Spleen (tissue), 11 donors: Measurements from ENCODE around the gene EYS. TPM values are rescaled to one million over a fixed set of nuclear protein-coding genes. Genes with fewer than 3 reads are reported as not detected.

Experiments
- DNase-seq: peaks from one replicate; pipeline ENCODE4 v3.0.0-alpha.2; 2020
- H3K27ac ChIP-seq, 8 donors: fragments of 200-600 bp; sonication (generic) in 7 of 8; 1 replicate in 4 of 8; 2 replicates in 4 of 8; pipeline versions ENCODE4 v1.5.0 to v1.8.0; 2016 to 2021; ENCODE audit warnings: inconsistent platforms in 4 of 8, mild to moderate bottlenecking in 4 of 8, moderate library complexity in 1 of 8
- H3K27me3 ChIP-seq, 7 donors: fragments of 200-600 bp; sonication (generic) in 6 of 7; replicated peaks in 1 of 7; 1 replicate in 4 of 7; 2 replicates in 3 of 7; pipeline versions ENCODE4 v1.5.0 to v1.8.0; 2016 to 2021; ENCODE audit warnings: inconsistent platforms in 3 of 7, mild to moderate bottlenecking in 1 of 7
- H3K36me3 ChIP-seq, 6 donors: fragments of 200-600 bp; sonication (generic) in 5 of 6; 1 replicate in 4 of 6; 2 replicates in 2 of 6; pipeline versions ENCODE4 v1.5.0 to v1.8.0; 2016 to 2021; ENCODE audit warnings: inconsistent platforms in 2 of 6
- H3K4me1 ChIP-seq, 6 donors: fragments of 200-600 bp; sonication (generic) in 5 of 6; 1 replicate in 3 of 6; 2 replicates in 3 of 6; pipeline versions ENCODE4 v1.5.0 to v1.8.0; 2016 to 2021; ENCODE audit warnings: inconsistent platforms in 3 of 6
- H3K4me3 ChIP-seq, 8 donors: fragments of 200-600 bp; sonication (generic) in 7 of 8; 1 replicate in 4 of 8; 2 replicates in 4 of 8; pipeline versions ENCODE4 v1.5.0 to v1.8.0; 2016 to 2021; ENCODE audit warnings: inconsistent platforms in 4 of 8, mild to moderate bottlenecking in 4 of 8, moderate library complexity in 2 of 8
- H3K9me3 ChIP-seq, 8 donors: fragments of 200-600 bp; sonication (generic) in 7 of 8; 1 replicate in 4 of 8; 2 replicates in 4 of 8; pipeline versions ENCODE4 v1.5.0 to v1.8.0; 2016 to 2021; ENCODE audit warnings: inconsistent platforms in 4 of 8
- POLR2A ChIP-seq, 3 donors: fragments of 450-650 bp; IDR thresholded peaks; one replicate each; pipeline ENCODE4 v1.5.1; 2017; ENCODE audit warnings: antibody characterized with exemption in 3 of 3, mild to moderate bottlenecking in 1 of 3
- POLR2AphosphoS5 ChIP-seq, 3 donors: sonication (generic); formaldehyde crosslinking; IDR thresholded peaks; one replicate each; pipeline ENCODE4 v1.5.1; 2017; ENCODE audit warnings: antibody characterized with exemption in 3 of 3
- WGBS, 5 donors: extraction: QIAGEN DNeasy Blood & Tissue Kit in 3 of 5; methylation state at CpG; one replicate each; pipeline versions ENCODE4 v1.1.5 to v1.1.7; 2013 to 2018; 5-methylcytosine and 5-hydroxymethylcytosine counted together
- intact Hi-C: fragments of 100-400 bp; cut with DNase I; formaldehyde crosslinking; loops from one replicate; pipeline ENCODE4 v1.15.0; 2023; ENCODE audit warnings: low total_unique reads
- polyA plus RNA-seq, 3 donors: library from polyadenylated mRNA; stranded (reverse); fragments of 200-250 nt; gene quantifications; one replicate each; pipeline ENCODE4 v1.2.1, GENCODE V29; 2013
- total RNA-seq, 7 donors: library from RNA; depleted of rRNA in 3 of 7; stranded (reverse); fragments of >200 nt in 3 of 7; fragmentation: NEBNext Ultra II Directional in 4 of 7; extraction: Animal tissue kit (Norgen Biotek cat#: 25700) in 4 of 7; gene quantifications; one replicate each; pipeline versions ENCODE4 v1.1.0 to v1.2.1, GENCODE V29; 2016 to 2021
- TF ChIP-seq, protein P1 (sequence below), 11 experiments: fragments of 200-600 bp in 7 of 11; fragments of 450-650 bp in 4 of 11; sonication (generic) in 4 of 11; IDR thresholded peaks in 8 of 11; conservative IDR thresholded peaks in 3 of 11; 1 replicate in 7 of 11; 2 replicates in 4 of 11; pipeline versions ENCODE4 v1.4.0 to v1.8.0; 2016 to 2021; ENCODE audit warnings: antibody characterized with exemption in 11 of 11, inconsistent platforms in 4 of 11, mild to moderate bottlenecking in 1 of 11
- donor health status: healthy with polysubstance abuse.
- donor health status: DM: no; HTN: no; CAD: no; lungs with moderate emphysema.
- donor health status: DM: no; HTN: no; CAD: no.
- donor health status: Bipolar disorder and iron deficiency.
- donor health status: healthy.
- donor health status: DM: no; HTN: no; CAD: no.
- donor health status: DM: yes; HTN: yes; CAD: no.

EYS gene
- total and polyA plus RNA-seq, 10 donors = under 0.01 to 0.72 (median 0.28) TPM; not detected in 5

DNA sequence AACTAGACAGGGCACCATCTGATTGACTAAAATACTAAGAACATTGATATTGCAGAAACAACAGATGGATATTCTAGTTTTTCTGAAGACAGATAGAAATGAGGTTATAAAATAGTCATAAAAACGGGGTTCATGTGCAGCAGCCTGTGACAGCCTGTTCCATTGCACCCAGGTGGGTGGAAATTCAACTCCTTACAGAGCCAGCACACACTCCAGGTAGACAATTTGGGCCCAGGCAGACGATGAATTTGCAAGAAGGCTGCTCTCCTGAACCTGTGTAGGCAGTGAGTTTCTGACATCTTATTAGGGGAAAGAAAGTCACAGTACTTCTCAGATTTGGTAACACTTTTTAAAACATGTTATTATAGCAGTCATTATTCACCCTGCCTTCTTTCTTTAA lies 1657.3 kb downstream of the EYS start:
- H3K4me3 ChIP-seq = no peak overlapping the region
- WGBS, 5 donors = 27 to 71% (median 55%) methylated on average over 2 of the region's 2 CpGs

DNA sequence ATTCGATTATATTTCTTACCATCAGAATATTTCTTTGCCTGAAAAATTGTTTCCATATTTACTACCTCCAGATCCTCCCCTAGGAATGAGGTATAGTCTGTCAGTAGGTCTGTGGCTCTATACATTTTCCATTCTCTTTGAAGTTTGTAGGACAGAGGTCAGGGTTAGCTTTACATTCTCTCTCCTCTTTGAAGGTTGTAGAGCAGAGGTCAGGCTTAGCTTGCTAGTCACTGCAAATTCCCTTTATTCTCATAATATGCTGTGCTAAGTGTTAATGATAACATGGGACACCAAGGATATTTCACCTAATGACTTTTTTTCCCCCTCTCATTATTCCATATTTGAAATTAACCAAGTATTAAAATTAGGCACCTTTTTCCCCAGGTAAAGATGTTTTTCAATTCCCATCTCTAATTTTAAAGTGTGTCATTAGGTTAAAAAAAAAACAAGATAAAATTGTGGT lies 1660.2 kb downstream of the EYS start:
- intact Hi-C loops = no loop called here
- no peak overlapping the region for H3K27ac ChIP-seq

More for the DNA sequence above, 1657.3 kb downstream of the EYS start:
- TF ChIP-seq, protein P1, sequence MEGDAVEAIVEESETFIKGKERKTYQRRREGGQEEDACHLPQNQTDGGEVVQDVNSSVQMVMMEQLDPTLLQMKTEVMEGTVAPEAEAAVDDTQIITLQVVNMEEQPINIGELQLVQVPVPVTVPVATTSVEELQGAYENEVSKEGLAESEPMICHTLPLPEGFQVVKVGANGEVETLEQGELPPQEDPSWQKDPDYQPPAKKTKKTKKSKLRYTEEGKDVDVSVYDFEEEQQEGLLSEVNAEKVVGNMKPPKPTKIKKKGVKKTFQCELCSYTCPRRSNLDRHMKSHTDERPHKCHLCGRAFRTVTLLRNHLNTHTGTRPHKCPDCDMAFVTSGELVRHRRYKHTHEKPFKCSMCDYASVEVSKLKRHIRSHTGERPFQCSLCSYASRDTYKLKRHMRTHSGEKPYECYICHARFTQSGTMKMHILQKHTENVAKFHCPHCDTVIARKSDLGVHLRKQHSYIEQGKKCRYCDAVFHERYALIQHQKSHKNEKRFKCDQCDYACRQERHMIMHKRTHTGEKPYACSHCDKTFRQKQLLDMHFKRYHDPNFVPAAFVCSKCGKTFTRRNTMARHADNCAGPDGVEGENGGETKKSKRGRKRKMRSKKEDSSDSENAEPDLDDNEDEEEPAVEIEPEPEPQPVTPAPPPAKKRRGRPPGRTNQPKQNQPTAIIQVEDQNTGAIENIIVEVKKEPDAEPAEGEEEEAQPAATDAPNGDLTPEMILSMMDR (IDR thresholded peaks at IDR 0.05 in 8 of 11, conservative IDR thresholded peaks at IDR 0.05 in 3 of 11) = no peak
- no peak for TF ChIP-seq POLR2A (IDR thresholded peaks at IDR 0.05)
- no peak for TF ChIP-seq POLR2AphosphoS5 (IDR thresholded peaks at IDR 0.05)
- H3K9me3 ChIP-seq = no peaks in the 10 kb centered on the region
- no peak overlapping the region for H3K27ac ChIP-seq
- no peak for DNase-seq
- no peaks in the 10 kb centered on the region for H3K4me1 ChIP-seq
- no peaks in the 10 kb centered on the region for H3K36me3 ChIP-seq
- no peaks in the 10 kb centered on the region for H3K27me3 ChIP-seq
- intact Hi-C loops = no loop called here

DNA sequence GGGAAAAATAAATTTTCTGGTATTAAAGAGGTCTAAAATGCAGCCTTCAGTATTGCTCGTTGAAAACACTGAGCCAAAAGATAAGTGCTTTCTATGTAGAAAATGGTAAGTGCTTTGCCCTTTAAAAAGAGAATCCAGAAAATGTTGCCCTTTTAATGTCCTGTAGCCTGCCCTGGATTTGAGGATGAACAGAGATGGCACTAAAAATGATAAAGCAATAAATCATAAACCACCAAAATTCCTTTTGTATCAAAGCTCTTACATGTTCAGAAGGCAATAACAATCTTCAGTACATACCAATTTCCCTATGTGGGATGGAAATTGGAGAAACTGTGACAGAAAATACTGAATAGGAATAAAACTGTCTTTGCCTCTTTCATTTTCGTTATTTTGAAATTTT lies 1665.7 kb downstream of the EYS start:
- 51 to 72% (median 68%) methylated on average over 2 of the region's 2 CpGs for WGBS, 5 donors
- no peaks in the 10 kb centered on the region for H3K4me1 ChIP-seq
- intact Hi-C loops = no loop called here

More for the DNA sequence above, 1660.2 kb downstream of the EYS start:
- WGBS, 5 donors = 45 to 73% (median 48%) methylated on average over 1 of the region's 1 CpG
- no peaks in the 10 kb centered on the region for H3K9me3 ChIP-seq
- no peaks in the 10 kb centered on the region for H3K27me3 ChIP-seq
- TF ChIP-seq, protein P1 (IDR thresholded peaks at IDR 0.05 in 8 of 11, conservative IDR thresholded peaks at IDR 0.05 in 3 of 11) = no peak
- TF ChIP-seq POLR2AphosphoS5 (IDR thresholded peaks at IDR 0.05) = no peak
- TF ChIP-seq POLR2A (IDR thresholded peaks at IDR 0.05) = no peak
- no peak for DNase-seq
- H3K4me3 ChIP-seq = no peak overlapping the region
- no peaks in the 10 kb centered on the region for H3K4me1 ChIP-seq
- H3K36me3 ChIP-seq = no peaks in the 10 kb centered on the region

DNA sequence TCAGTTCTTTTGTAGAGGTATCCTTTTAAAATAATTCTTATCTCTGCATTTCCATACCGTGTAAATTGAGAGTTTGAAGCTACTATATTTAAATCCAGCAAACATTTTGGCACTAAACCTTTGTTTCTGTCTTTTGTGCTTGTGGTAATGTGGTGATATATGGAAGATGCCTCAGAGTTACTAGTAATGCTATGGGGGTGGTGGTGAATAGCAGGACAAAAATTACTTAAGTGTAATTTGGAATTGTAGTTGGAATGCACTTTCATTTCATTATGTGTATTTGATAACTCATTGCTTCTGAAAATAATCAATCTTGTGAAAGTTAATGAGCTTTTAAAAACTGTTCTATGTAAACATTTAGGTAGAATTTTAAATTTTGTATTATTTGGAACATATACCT lies 1666.9 kb downstream of the EYS start:
- TF ChIP-seq POLR2AphosphoS5 (IDR thresholded peaks at IDR 0.05) (no peak), POLR2A (IDR thresholded peaks at IDR 0.05) (no peak)
- TF ChIP-seq, protein P1 (IDR thresholded peaks at IDR 0.05 in 8 of 11, conservative IDR thresholded peaks at IDR 0.05 in 3 of 11) = no peak
- H3K27ac ChIP-seq = no peak overlapping the region
- 57 to 80% (median 73%) methylated on average over 1 of the region's 1 CpG for WGBS, 5 donors
- H3K27me3 ChIP-seq = no peaks in the 10 kb centered on the region
- H3K36me3 ChIP-seq = no peaks in the 10 kb centered on the region
- H3K9me3 ChIP-seq = no peaks in the 10 kb centered on the region
- H3K4me1 ChIP-seq = no peaks in the 10 kb centered on the region
- H3K4me3 ChIP-seq = no peak overlapping the region
- no peak for DNase-seq
- intact Hi-C loops = no loop called here

More for the DNA sequence above, 1665.7 kb downstream of the EYS start:
- Histone ChIP-seq H3K27me3 (no peaks in the 10 kb centered on the region), H3K27ac (no peak overlapping the region), H3K36me3 (no peaks in the 10 kb centered on the region), H3K4me3 (no peak overlapping the region), H3K9me3 (no peaks in the 10 kb centered on the region)
- TF ChIP-seq, protein P1 (IDR thresholded peaks at IDR 0.05 in 8 of 11, conservative IDR thresholded peaks at IDR 0.05 in 3 of 11) = no peak
- no peak for TF ChIP-seq POLR2A (IDR thresholded peaks at IDR 0.05)
- no peak for TF ChIP-seq POLR2AphosphoS5 (IDR thresholded peaks at IDR 0.05)
- DNase-seq = no peak
